ENCODE results near the gene ABR. TPM values are rescaled to one million over a fixed set of nuclear protein-coding genes. Genes with fewer than 3 reads are reported as not detected.

The ABR gene
- total RNA-seq, 1 donor from 2014 or later, result 63.6 TPM

- Mint-ChIP-seq H3K9me3 (no peaks in the 10 kb centered on the region), H3K27ac (no peak overlapping the region), H3K4me3 (no peak overlapping the region), H3K36me3 (no peaks in the 10 kb centered on the region), H3K27me3 (no peaks in the 10 kb centered on the region), H3K4me1 (ENCODE audit: unreplicated experiment) (peaks cover 23% of the 10 kb centered on the region)
- no peak for TF ChIP-seq CTCF (conservative IDR thresholded peaks at IDR 0.05)
- DNase-seq (ENCODE audit: extremely low spot score, unreplicated experiment), result no peak
These were observed 34.3 kb downstream of the ABR start for GRCh38 chr17:1145311-1145986.

GRCh38 chr17:1144162-1144561, 35.6 kb downstream of the ABR start:
- no peak overlapping the region for H3K27ac Mint-ChIP-seq
- no peak overlapping the region for H3K4me3 Mint-ChIP-seq
- peaks cover 6% of the 10 kb centered on the region for H3K36me3 Mint-ChIP-seq
- TF ChIP-seq CTCF (conservative IDR thresholded peaks at IDR 0.05), result no peak
- H3K9me3 Mint-ChIP-seq, result no peaks in the 10 kb centered on the region
- peaks cover 30% of the 10 kb centered on the region for H3K4me1 Mint-ChIP-seq (ENCODE audit: unreplicated experiment)
- no peak for DNase-seq (ENCODE audit: extremely low spot score, unreplicated experiment)
- H3K27me3 Mint-ChIP-seq, result no peaks in the 10 kb centered on the region

- TF ChIP-seq CTCF (conservative IDR thresholded peaks at IDR 0.05), result no peak
- H3K4me1 Mint-ChIP-seq (ENCODE audit: unreplicated experiment), result peaks cover 30% of the 10 kb centered on the region
- peak overlapping the region; percentile 28 for H3K4me3 Mint-ChIP-seq
- DNase-seq (ENCODE audit: extremely low spot score, unreplicated experiment), result no peak
- H3K27ac Mint-ChIP-seq, result no peak overlapping the region
- H3K9me3 Mint-ChIP-seq, result no peaks in the 10 kb centered on the region
- no peaks in the 10 kb centered on the region for H3K27me3 Mint-ChIP-seq
- H3K36me3 Mint-ChIP-seq, result peaks cover 6% of the 10 kb centered on the region
These were observed 36.2 kb downstream of the ABR start for GRCh38 chr17:1143573-1143972.

DNA sequence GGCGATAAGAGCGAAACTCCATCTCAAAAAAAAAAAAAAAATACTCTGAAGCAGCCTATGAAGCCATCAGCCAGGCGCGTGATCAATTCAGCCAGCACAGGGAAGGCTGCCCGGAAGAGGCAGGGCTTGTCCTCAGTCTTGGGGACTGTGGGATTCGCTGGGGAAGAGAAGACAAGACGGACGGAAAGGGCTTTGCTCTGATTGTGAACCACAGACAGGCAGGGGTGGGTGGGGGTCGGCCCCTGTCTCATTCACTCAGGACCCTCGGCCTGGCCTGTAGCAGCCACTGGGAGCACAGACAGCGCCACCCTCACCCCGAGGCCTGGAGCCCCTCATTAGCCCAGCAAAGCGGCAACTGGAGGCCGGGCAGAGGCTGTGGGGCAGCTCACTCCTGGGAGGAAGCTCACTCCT, 37.2 kb downstream of the ABR start:
- H3K27ac Mint-ChIP-seq, result no peak overlapping the region
- TF ChIP-seq CTCF (conservative IDR thresholded peaks at IDR 0.05), result no peak
- no peaks in the 10 kb centered on the region for H3K27me3 Mint-ChIP-seq
- peaks cover 6% of the 10 kb centered on the region for H3K36me3 Mint-ChIP-seq
- no peak for DNase-seq (ENCODE audit: extremely low spot score, unreplicated experiment)
- no peak overlapping the region for H3K4me3 Mint-ChIP-seq
- H3K9me3 Mint-ChIP-seq, result no peaks in the 10 kb centered on the region
- peaks cover 26% of the 10 kb centered on the region for H3K4me1 Mint-ChIP-seq (ENCODE audit: unreplicated experiment)

DNA sequence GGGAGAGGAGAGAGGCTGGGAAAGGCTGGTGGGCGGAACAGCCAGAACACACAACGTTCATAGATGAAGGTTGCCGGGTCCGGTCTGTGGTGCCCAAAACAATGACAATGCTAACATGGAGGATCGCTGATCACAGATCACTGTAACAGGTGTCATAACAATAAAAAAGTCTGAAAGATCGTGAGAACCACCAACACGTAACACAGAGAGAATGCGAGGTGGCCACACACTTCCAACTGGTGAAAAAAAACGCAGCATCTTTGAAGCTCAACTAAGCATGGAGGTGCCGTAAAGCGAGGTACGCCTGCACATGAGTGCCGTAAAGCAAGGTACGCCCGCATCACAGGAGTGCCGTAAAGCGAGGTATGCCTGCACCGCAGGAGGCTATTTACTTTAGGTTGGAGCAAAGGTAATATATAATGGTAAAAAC, 42.3 kb downstream of the ABR start:
- H3K27me3 Mint-ChIP-seq, result no peaks in the 10 kb centered on the region
- H3K9me3 Mint-ChIP-seq, result no peaks in the 10 kb centered on the region
- no peak for DNase-seq (ENCODE audit: extremely low spot score, unreplicated experiment)
- no peak overlapping the region for H3K4me3 Mint-ChIP-seq
- H3K27ac Mint-ChIP-seq, result no peak overlapping the region
- H3K36me3 Mint-ChIP-seq, result peaks cover 6% of the 10 kb centered on the region
- peaks cover 10% of the 10 kb centered on the region for H3K4me1 Mint-ChIP-seq (ENCODE audit: unreplicated experiment)
- TF ChIP-seq CTCF (conservative IDR thresholded peaks at IDR 0.05), result no peak

All from type B pancreatic cell (in vitro differentiated cells).